ENCODE results near the gene MAGI1.

MAGI1 gene

GRCh38 chr3:65888196-65888595 is 150.5 kb downstream of the MAGI1 start:
- no peaks in the 10 kb centered on the region for H3K27me3 ChIP-seq (ENCODE audit: insufficient read depth, low read depth)
- 0 out of 2 replicates have a peak, but pooled peaks cover 7% of the 10 kb centered on the region for H3K79me2 ChIP-seq (ENCODE audit: insufficient read depth, low read depth)

GRCh38 chr3:65886391-65886790 is 152.3 kb downstream of the MAGI1 start:
- no peaks in the 10 kb centered on the region for H4K20me1 ChIP-seq (ENCODE audit: insufficient read depth)
- H3K36me3 ChIP-seq (ENCODE audit: insufficient read depth) = no peaks in the 10 kb centered on the region
- H3K4me1 ChIP-seq (ENCODE audit: low read depth, poor library complexity, severe bottlenecking) = peaks cover 42% of the 10 kb centered on the region
- H3K79me2 ChIP-seq (ENCODE audit: insufficient read depth, low read depth) = 0 out of 2 replicates have a peak, but pooled peaks cover 7% of the 10 kb centered on the region
- H3K27me3 ChIP-seq (ENCODE audit: insufficient read depth, low read depth) = no peaks in the 10 kb centered on the region
- no peak overlapping the region for H3K4me3 ChIP-seq (IDR thresholded peaks at IDR 0.05; ENCODE audit: insufficient read depth, low read depth, low read length)
- H3K9ac ChIP-seq = no peak overlapping the region
- no peak overlapping the region for H3K27ac ChIP-seq
- no peak overlapping the region for H3K4me2 ChIP-seq
- no peak overlapping the region for H2AFZ ChIP-seq (ENCODE audit: low read depth)
- no peak for TF ChIP-seq CTCF (conservative IDR thresholded peaks at IDR 0.05; ENCODE audit: low read depth, low read length)

More at GRCh38 chr3:65888196-65888595, 150.5 kb downstream of the MAGI1 start:
- Histone ChIP-seq H2AFZ (ENCODE audit: low read depth) (no peak overlapping the region), H4K20me1 (ENCODE audit: insufficient read depth) (no peaks in the 10 kb centered on the region), H3K4me1 (ENCODE audit: low read depth, poor library complexity, severe bottlenecking) (peaks cover 42% of the 10 kb centered on the region), H3K36me3 (ENCODE audit: insufficient read depth) (no peaks in the 10 kb centered on the region), H3K4me2 (peak overlapping the region; percentile 84), H3K9ac (no peak overlapping the region; the same call in 1 of the 2 replicates), H3K27ac (peak overlapping the region; percentile 81; the same call in 1 of the 2 replicates), H3K4me3 (IDR thresholded peaks at IDR 0.05; ENCODE audit: insufficient read depth, low read depth, low read length) (no peak overlapping the region)
- TF ChIP-seq CTCF (conservative IDR thresholded peaks at IDR 0.05; ENCODE audit: low read depth, low read length) = no peak

- Histone ChIP-seq H4K20me1 (ENCODE audit: insufficient read depth) (no peaks in the 10 kb centered on the region), H3K4me1 (ENCODE audit: low read depth, poor library complexity, severe bottlenecking) (peaks cover 23% of the 10 kb centered on the region), H3K79me2 (ENCODE audit: insufficient read depth, low read depth) (0 out of 2 replicates have a peak, but pooled peaks cover 7% of the 10 kb centered on the region), H3K9ac (no peak overlapping the region), H3K36me3 (ENCODE audit: insufficient read depth) (no peaks in the 10 kb centered on the region), H2AFZ (ENCODE audit: low read depth) (no peak overlapping the region), H3K27ac (no peak overlapping the region), H3K4me2 (no peak overlapping the region), H3K4me3 (IDR thresholded peaks at IDR 0.05; ENCODE audit: insufficient read depth, low read depth, low read length) (no peak overlapping the region), H3K27me3 (ENCODE audit: insufficient read depth, low read depth) (no peaks in the 10 kb centered on the region)
- TF ChIP-seq CTCF (conservative IDR thresholded peaks at IDR 0.05; ENCODE audit: low read depth, low read length) = no peak
These were observed 154.6 kb downstream of the MAGI1 start for GRCh38 chr3:65884071-65884470.

- no peaks in the 10 kb centered on the region for H3K36me3 ChIP-seq (ENCODE audit: insufficient read depth)
- H3K79me2 ChIP-seq (ENCODE audit: insufficient read depth, low read depth) = 0 out of 2 replicates have a peak, but pooled peaks cover 7% of the 10 kb centered on the region
- H3K27me3 ChIP-seq (ENCODE audit: insufficient read depth, low read depth) = no peaks in the 10 kb centered on the region
- no peak overlapping the region for H2AFZ ChIP-seq (ENCODE audit: low read depth)
- H3K9ac ChIP-seq = no peak overlapping the region
- H3K4me3 ChIP-seq (IDR thresholded peaks at IDR 0.05; ENCODE audit: insufficient read depth, low read depth, low read length) = no peak overlapping the region
- TF ChIP-seq CTCF (conservative IDR thresholded peaks at IDR 0.05; ENCODE audit: low read depth, low read length) = no peak
- no peak overlapping the region for H3K27ac ChIP-seq
- H3K4me2 ChIP-seq = no peak overlapping the region
- H4K20me1 ChIP-seq (ENCODE audit: insufficient read depth) = no peaks in the 10 kb centered on the region
- H3K4me1 ChIP-seq (ENCODE audit: low read depth, poor library complexity, severe bottlenecking) = peaks cover 19% of the 10 kb centered on the region
These were observed 155.1 kb downstream of the MAGI1 start for GRCh38 chr3:65883613-65884012.
